Kidney (tissue), 14 donors: ENCODE measurements around the gene PDXP. TPM values are rescaled to one million over a fixed set of nuclear protein-coding genes. Genes with fewer than 3 reads are reported as not detected.

ENCODE experiments used
- DNase-seq, 5 donors: peaks; one replicate each; pipeline ENCODE4 v3.0.0-alpha.2; 2013 to 2020
- FAIRE-seq: peaks from 2 replicates; lab custom pipeline; 2012; peaks lifted over from hg19 to GRCh38; lab: Jason Lieb, UNC
- H3K27ac ChIP-seq, 2 donors: one replicate each; pipeline ENCODE4 v1.7.0; 2013; ENCODE audit warnings: low read depth in 2 of 2, low read length in 2 of 2, inconsistent platforms in 1 of 2
- H3K27me3 ChIP-seq: one replicate; pipeline ENCODE4 v1.7.1; 2013; ENCODE audit warnings: low read length, inconsistent platforms; ENCODE audit not compliant: control insufficient read depth, insufficient read depth
- H3K36me3 ChIP-seq, 3 donors: one replicate each; pipeline versions ENCODE4 v1.7.0 to v1.7.1; 2013; ENCODE audit warnings: low read length in 3 of 3, control low read depth in 1 of 3, inconsistent platforms in 1 of 3; ENCODE audit not compliant: insufficient read depth in 3 of 3, control insufficient read depth in 2 of 3
- H3K4me1 ChIP-seq, 3 donors: one replicate each; pipeline versions ENCODE4 v1.7.0 to v1.7.1; 2013; ENCODE audit warnings: low read length in 3 of 3, inconsistent platforms in 1 of 3, low read depth in 1 of 3; ENCODE audit not compliant: control insufficient read depth in 2 of 3, insufficient read depth in 2 of 3
- H3K4me3 ChIP-seq, 3 donors: one replicate each; pipeline versions ENCODE4 v1.7.0 to v1.8.1; 2013; ENCODE audit warnings: low read length in 3 of 3, control low read depth in 1 of 3, inconsistent platforms in 1 of 3
- H3K9ac ChIP-seq, 3 donors: one replicate each; pipeline versions ENCODE4 v1.7.0 to v1.7.1; 2013; ENCODE audit warnings: low read length in 3 of 3, control low read depth in 1 of 3, inconsistent platforms in 1 of 3
- H3K9me3 ChIP-seq, 3 donors: one replicate each; pipeline versions ENCODE4 v1.7.0 to v1.7.1; 2013; ENCODE audit warnings: low read length in 3 of 3, control low read depth in 1 of 3, inconsistent platforms in 1 of 3; ENCODE audit not compliant: control insufficient read depth in 2 of 3, insufficient read depth in 1 of 3
- CTCF ChIP-seq: IDR thresholded peaks from 3 replicates; pipeline ENCODE4 v1.5.1; 2012; ENCODE audit warnings: mild to moderate bottlenecking, moderate library complexity, borderline replicate concordance; ENCODE audit not compliant: insufficient read depth; ENCODE audit errors: extremely low read depth
- intact Hi-C: fragments of 100-400 bp; cut with DNase I; formaldehyde crosslinking; loops from one replicate; pipeline ENCODE4 v1.11.1; 2022
- polyA plus RNA-seq: library from polyadenylated mRNA; stranded (reverse); fragments of 350-450 nt; fragmentation: Illumina TruSeq; extraction: RNeasy Lipid Tissue Mini Kit (QIAGEN cat#74804); gene quantifications from one replicate; pipeline ENCODE4 v1.2.3, GENCODE V29; 2014; ENCODE audit warnings: low read depth, low replicate concordance; ENCODE audit not compliant: insufficient read depth
- total RNA-seq: library from RNA; stranded (reverse); fragmentation: NEBNext Ultra II Directional; extraction: Animal tissue kit (Norgen Biotek cat#: 25700); gene quantifications from one replicate; pipeline ENCODE4 v1.2.1, GENCODE V29; 2021
- donor health status: control.
- donor health status: control.
- donor health status: control.
- donor health status: control.
- donor health status: control.
- donor health status: DM: yes; HTN: yes; CAD: no.
- donor health status: Normal renal cell carcinoma (clear cell type).

The PDXP gene
- total and polyA plus RNA-seq, 2 donors from 2014 or later: 6.3 to 29.6 TPM

DNA sequence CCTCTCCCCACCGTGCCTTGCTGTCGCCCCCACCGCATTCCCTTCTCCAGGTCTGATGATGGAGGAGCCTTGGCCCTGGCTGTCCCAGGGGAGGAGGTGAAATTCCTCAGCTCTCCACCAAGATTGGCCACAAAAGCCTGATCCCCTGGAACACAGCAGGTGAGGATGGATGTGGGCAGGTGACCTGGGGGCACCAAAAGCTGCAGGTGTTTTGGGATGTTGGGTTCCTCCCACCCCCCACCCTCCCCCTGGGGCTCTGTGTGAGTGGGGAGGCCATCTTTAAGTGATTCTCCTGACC lies 39.0 kb downstream of the PDXP start:
- H3K27ac ChIP-seq: no peak overlapping the region
- H3K4me1 ChIP-seq: peaks cover 0 to 2% (median 0%) of the 10 kb centered on the region in 3 donors
- no peak for TF ChIP-seq CTCF
- H3K4me3 ChIP-seq: no peak overlapping the region
- peaks cover 0 to 7% (median 0%) of the 10 kb centered on the region in 3 donors for H3K36me3 ChIP-seq
- no peak overlapping the region for H3K9ac ChIP-seq
- H3K27me3 ChIP-seq: no peaks in the 10 kb centered on the region
- intact Hi-C loops: no loop called here
- H3K9me3 ChIP-seq: no peaks in the 10 kb centered on the region
- FAIRE-seq (no peak), DNase-seq (no peak)

- Histone ChIP-seq H3K27me3 (no peaks in the 10 kb centered on the region), H3K9me3 (no peaks in the 10 kb centered on the region), H3K4me1 (no peaks in the 10 kb centered on the region), H3K36me3 (no peaks in the 10 kb centered on the region), H3K27ac (no peak overlapping the region), H3K4me3 (no peak overlapping the region), H3K9ac (no peak overlapping the region)
- DNase-seq (no peak), FAIRE-seq (no peak)
- intact Hi-C loops: no loop called here
- TF ChIP-seq CTCF: no peak
Observed at GRCh38 chr22:37701141-37701786, 42.7 kb downstream of the PDXP start.

GRCh38 chr22:37703906-37704305 lies 45.4 kb downstream of the PDXP start:
- Histone ChIP-seq H3K27me3 (no peaks in the 10 kb centered on the region), H3K9ac (no peak overlapping the region), H3K36me3 (no peaks in the 10 kb centered on the region), H3K9me3 (no peaks in the 10 kb centered on the region), H3K27ac (no peak overlapping the region), H3K4me3 (no peak overlapping the region), H3K4me1 (no peaks in the 10 kb centered on the region)
- intact Hi-C loops: no loop called here
- TF ChIP-seq CTCF: no peak
- DNase-seq (no peak), FAIRE-seq (no peak)

GRCh38 chr22:37704645-37705044 lies 46.1 kb downstream of the PDXP start:
- DNase-seq (no peak), FAIRE-seq (no peak)
- Histone ChIP-seq H3K9ac (no peak overlapping the region), H3K4me3 (no peak overlapping the region), H3K9me3 (no peaks in the 10 kb centered on the region), H3K36me3 (no peaks in the 10 kb centered on the region), H3K4me1 (no peaks in the 10 kb centered on the region), H3K27ac (no peak overlapping the region), H3K27me3 (no peaks in the 10 kb centered on the region)
- intact Hi-C loops: no loop called here
- no peak for TF ChIP-seq CTCF
